ENCODE data around the gene POLR2J.
"Not testable (repeated sequence)": the region's sequence is repeated elsewhere in the genome, so short reads cannot be mapped to it uniquely, and the experiment has no call there.

- TF ChIP-seq, protein P1, sequence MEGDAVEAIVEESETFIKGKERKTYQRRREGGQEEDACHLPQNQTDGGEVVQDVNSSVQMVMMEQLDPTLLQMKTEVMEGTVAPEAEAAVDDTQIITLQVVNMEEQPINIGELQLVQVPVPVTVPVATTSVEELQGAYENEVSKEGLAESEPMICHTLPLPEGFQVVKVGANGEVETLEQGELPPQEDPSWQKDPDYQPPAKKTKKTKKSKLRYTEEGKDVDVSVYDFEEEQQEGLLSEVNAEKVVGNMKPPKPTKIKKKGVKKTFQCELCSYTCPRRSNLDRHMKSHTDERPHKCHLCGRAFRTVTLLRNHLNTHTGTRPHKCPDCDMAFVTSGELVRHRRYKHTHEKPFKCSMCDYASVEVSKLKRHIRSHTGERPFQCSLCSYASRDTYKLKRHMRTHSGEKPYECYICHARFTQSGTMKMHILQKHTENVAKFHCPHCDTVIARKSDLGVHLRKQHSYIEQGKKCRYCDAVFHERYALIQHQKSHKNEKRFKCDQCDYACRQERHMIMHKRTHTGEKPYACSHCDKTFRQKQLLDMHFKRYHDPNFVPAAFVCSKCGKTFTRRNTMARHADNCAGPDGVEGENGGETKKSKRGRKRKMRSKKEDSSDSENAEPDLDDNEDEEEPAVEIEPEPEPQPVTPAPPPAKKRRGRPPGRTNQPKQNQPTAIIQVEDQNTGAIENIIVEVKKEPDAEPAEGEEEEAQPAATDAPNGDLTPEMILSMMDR (IDR thresholded peaks at IDR 0.05 in 4 of 5, conservative IDR thresholded peaks at IDR 0.05 in 1 of 5) = not testable (repeated sequence)
- TF ChIP-seq POLR2A (IDR thresholded peaks at IDR 0.05) = not testable (repeated sequence)
Observed at GRCh38 chr7:102505298-102506185, 26.8 kb upstream of the POLR2J start.

All from gastrocnemius medialis (tissue), 4 donors.